ENCODE measurements around the gene PTGES3L.

PTGES3L gene

GRCh38 chr17:42946812-42947211 is 33.1 kb downstream of the PTGES3L start:
- Histone ChIP-seq H3F3A (ENCODE audit: insufficient read depth, low read length) (no peaks in the 10 kb centered on the region), H4K20me1 (ENCODE audit: insufficient read depth, low read length) (no peaks in the 10 kb centered on the region), H3K9me2 (replicated peaks; ENCODE audit: insufficient read depth, low read length) (no peaks in the 10 kb centered on the region), H3K4me1 (ENCODE audit: low read length) (no peaks in the 10 kb centered on the region), H3K4me2 (ENCODE audit: low read depth, low read length) (no peak overlapping the region), H3K4me3 (ENCODE audit: low read length) (no peak overlapping the region), H3K9ac (ENCODE audit: low read length) (no peak overlapping the region), H3K27ac (ENCODE audit: low read length) (no peak overlapping the region), H2AFZ (ENCODE audit: low read length) (no peak overlapping the region), H3K79me2 (ENCODE audit: low read length) (no peaks in the 10 kb centered on the region), H3K36me3 (replicated peaks; ENCODE audit: insufficient read depth, low read length) (no peaks in the 10 kb centered on the region), H3K9me3 (replicated peaks; ENCODE audit: insufficient read depth, low read length) (no peaks in the 10 kb centered on the region), H3K27me3 (replicated peaks; ENCODE audit: insufficient read depth, low read length) (no peaks in the 10 kb centered on the region)
- no peak for DNase-seq
- TF ChIP-seq CTCF (IDR thresholded peaks at IDR 0.05; ENCODE audit: low read length) = no peak
- no peak for TF ChIP-seq EZH2 (optimal IDR thresholded peaks at IDR 0.05; ENCODE audit: low read depth, low read length)
- no peak for TF ChIP-seq EZH2phosphoT487 (IDR thresholded peaks at IDR 0.05; ENCODE audit: low read length)

- Histone ChIP-seq H4K20me1 (ENCODE audit: insufficient read depth, low read length) (no peaks in the 10 kb centered on the region), H3K79me2 (ENCODE audit: low read length) (no peaks in the 10 kb centered on the region), H3K4me1 (ENCODE audit: low read length) (no peaks in the 10 kb centered on the region), H3K9ac (ENCODE audit: low read length) (no peak overlapping the region), H3K27me3 (replicated peaks; ENCODE audit: insufficient read depth, low read length) (no peaks in the 10 kb centered on the region), H3F3A (ENCODE audit: insufficient read depth, low read length) (no peaks in the 10 kb centered on the region), H3K9me3 (replicated peaks; ENCODE audit: insufficient read depth, low read length) (no peaks in the 10 kb centered on the region), H3K4me3 (ENCODE audit: low read length) (no peak overlapping the region), H3K4me2 (ENCODE audit: low read depth, low read length) (no peak overlapping the region), H3K36me3 (replicated peaks; ENCODE audit: insufficient read depth, low read length) (no peaks in the 10 kb centered on the region), H2AFZ (ENCODE audit: low read length) (no peak overlapping the region), H3K9me2 (replicated peaks; ENCODE audit: insufficient read depth, low read length) (no peaks in the 10 kb centered on the region), H3K27ac (ENCODE audit: low read length) (no peak overlapping the region)
- no peak for DNase-seq
- TF ChIP-seq EZH2phosphoT487 (IDR thresholded peaks at IDR 0.05; ENCODE audit: low read length) = no peak
- no peak for TF ChIP-seq CTCF (IDR thresholded peaks at IDR 0.05; ENCODE audit: low read length)
- TF ChIP-seq EZH2 (optimal IDR thresholded peaks at IDR 0.05; ENCODE audit: low read depth, low read length) = no peak
Observed at GRCh38 chr17:42944211-42944610, 35.7 kb downstream of the PTGES3L start.

GRCh38 chr17:42937712-42938596 is 41.9 kb downstream of the PTGES3L start:
- Histone ChIP-seq H3K79me2 (ENCODE audit: low read length) (no peaks in the 10 kb centered on the region), H2AFZ (ENCODE audit: low read length) (no peak overlapping the region), H3F3A (ENCODE audit: insufficient read depth, low read length) (no peaks in the 10 kb centered on the region)

More at GRCh38 chr17:42937712-42938596, 41.9 kb downstream of the PTGES3L start:
- peak; percentile 56 for DNase-seq
- H3K4me2 ChIP-seq (ENCODE audit: low read depth, low read length) = no peak overlapping the region
- no peaks in the 10 kb centered on the region for H3K27me3 ChIP-seq (replicated peaks; ENCODE audit: insufficient read depth, low read length)
- H3K27ac ChIP-seq (ENCODE audit: low read length) = no peak overlapping the region
- no peaks in the 10 kb centered on the region for H3K36me3 ChIP-seq (replicated peaks; ENCODE audit: insufficient read depth, low read length)
- no peaks in the 10 kb centered on the region for H3K9me3 ChIP-seq (replicated peaks; ENCODE audit: insufficient read depth, low read length)
- no peak overlapping the region for H3K4me3 ChIP-seq (ENCODE audit: low read length)
- H3K9me2 ChIP-seq (replicated peaks; ENCODE audit: insufficient read depth, low read length) = no peaks in the 10 kb centered on the region
- no peak overlapping the region for H3K9ac ChIP-seq (ENCODE audit: low read length)
- no peaks in the 10 kb centered on the region for H3K4me1 ChIP-seq (ENCODE audit: low read length)
- TF ChIP-seq EZH2 (optimal IDR thresholded peaks at IDR 0.05; ENCODE audit: low read depth, low read length) (no peak), CTCF (IDR thresholded peaks at IDR 0.05; ENCODE audit: low read length) (peak; percentile 69)
- no peaks in the 10 kb centered on the region for H4K20me1 ChIP-seq (ENCODE audit: insufficient read depth, low read length)
